T-helper 1 cell treated with Interleukin-12 subunit alpha and Interleukin-12 subunit beta and Interleukin-4 antibody, amounts not matched to agents 30 μg/mL and 1 μg/mL, for 36 hours (primary cell): Measurements from ENCODE around the gene FHOD1.

Experiments used
- H3K27ac Mint-ChIP-seq: one replicate; pipeline ENCODE4 v1.8.0; 2021; ENCODE audit warnings: mild to moderate bottlenecking, mixed read lengths
- H3K27me3 Mint-ChIP-seq: one replicate; pipeline ENCODE4 v1.8.0; 2021; ENCODE audit warnings: low read depth, mixed read lengths
- H3K36me3 Mint-ChIP-seq: one replicate; pipeline ENCODE4 v1.8.0; 2021; ENCODE audit warnings: low read depth, mixed read lengths
- H3K4me1 Mint-ChIP-seq: one replicate; pipeline ENCODE4 v1.8.0; 2021; ENCODE audit warnings: low read depth, mixed read lengths
- H3K4me3 Mint-ChIP-seq: one replicate; pipeline ENCODE4 v1.8.0; 2021; ENCODE audit warnings: mild to moderate bottlenecking, moderate library complexity, mixed read lengths
- H3K9me3 Mint-ChIP-seq: one replicate; pipeline ENCODE4 v1.8.0; 2021; ENCODE audit warnings: mixed read lengths

FHOD1 gene

DNA sequence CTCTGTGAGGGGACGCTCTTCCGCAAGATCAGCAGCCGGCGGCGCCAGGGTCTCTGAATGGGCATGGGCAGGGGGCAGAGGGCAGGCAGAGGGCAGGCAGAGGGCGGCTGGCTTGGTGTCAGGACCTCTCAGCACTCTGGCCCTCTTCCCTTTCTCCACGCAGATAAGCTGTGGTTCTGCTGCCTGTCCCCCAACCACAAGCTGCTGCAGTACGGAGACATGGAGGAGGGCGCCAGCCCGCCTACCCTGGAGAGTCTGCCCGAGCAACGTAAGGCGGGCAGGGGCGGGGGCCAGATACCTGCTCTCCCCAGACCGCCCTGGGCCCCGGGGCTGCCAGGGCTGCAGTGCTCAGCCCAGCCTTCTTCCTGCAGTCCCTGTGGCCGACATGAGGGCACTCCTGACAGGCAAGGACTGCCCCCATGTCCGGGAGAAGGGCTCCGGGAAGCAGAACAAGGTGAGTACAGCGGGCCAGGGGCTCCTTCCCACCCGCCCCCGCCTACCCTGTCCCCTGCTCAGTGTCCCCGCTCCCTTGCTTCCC, 44.3 kb downstream of the FHOD1 start:
- H3K36me3 Mint-ChIP-seq: peaks cover 10% of the 10 kb centered on the region
- H3K4me3 Mint-ChIP-seq: no peak overlapping the region
- no peak overlapping the region for H3K27ac Mint-ChIP-seq
- H3K27me3 Mint-ChIP-seq: no peaks in the 10 kb centered on the region
- H3K9me3 Mint-ChIP-seq: no peaks in the 10 kb centered on the region
- no peaks in the 10 kb centered on the region for H3K4me1 Mint-ChIP-seq

DNA sequence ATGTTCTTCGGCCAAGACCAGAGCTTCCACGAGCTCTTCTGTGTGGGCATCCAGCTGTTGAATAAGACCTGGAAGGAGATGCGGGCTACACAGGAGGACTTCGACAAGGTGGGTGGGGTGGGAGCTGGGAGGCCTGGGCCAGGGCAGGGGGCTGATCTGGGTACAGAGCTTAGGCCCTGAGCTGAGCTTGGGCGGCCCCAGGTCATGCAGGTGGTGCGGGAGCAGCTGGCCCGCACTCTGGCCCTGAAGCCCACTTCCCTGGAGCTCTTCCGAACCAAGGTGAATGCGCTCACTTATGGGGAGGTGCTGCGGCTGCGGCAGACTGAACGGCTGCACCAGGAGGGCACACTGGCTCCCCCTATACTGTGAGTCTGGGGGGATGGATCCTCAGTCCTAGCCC, 44.9 kb downstream of the FHOD1 start:
- Mint-ChIP-seq H3K27ac (no peak overlapping the region), H3K9me3 (no peaks in the 10 kb centered on the region), H3K27me3 (no peaks in the 10 kb centered on the region), H3K36me3 (peaks cover 10% of the 10 kb centered on the region), H3K4me3 (no peak overlapping the region), H3K4me1 (no peaks in the 10 kb centered on the region)

DNA sequence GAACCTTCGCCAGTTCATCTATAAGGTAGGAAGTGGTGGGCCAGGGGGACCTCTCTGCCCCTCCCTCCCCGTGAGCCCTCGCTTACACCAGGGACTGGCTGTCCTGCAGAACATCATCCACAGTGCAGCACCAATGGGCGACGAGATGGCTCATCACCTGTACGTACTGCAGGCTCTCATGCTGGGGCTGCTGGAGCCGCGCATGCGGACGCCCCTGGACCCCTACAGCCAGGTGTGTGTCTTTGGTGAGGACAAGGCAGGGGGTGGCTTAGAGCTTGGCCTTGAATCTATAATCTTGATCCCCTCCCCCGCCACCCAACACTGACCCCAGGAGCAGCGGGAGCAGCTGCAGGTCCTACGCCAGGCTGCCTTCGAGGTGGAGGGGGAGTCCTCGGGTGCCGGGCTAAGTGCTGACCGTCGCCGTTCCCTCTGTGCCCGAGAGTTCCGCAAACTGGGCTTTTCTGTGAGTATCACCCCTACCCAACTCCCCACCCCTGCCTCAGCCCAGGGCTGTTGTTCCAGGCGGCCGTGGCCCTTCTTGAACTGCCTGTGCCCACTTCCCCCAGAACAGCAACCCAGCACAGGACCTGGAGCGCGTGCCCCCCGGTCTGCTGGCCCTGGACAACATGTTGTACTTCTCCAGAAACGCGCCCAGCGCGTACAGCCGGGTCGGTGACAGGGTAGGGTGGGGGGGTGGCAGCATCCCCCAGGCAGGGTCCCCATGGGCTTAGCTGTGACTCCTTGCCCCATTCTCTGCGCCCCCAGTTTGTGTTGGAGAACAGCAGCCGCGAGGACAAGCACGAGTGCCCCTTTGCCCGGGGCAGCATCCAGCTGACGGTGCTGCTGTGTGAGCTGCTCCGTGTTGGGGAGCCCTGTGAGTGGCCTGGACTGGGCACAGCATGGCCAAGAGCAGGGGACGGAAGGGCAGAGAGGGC, 45.6 kb downstream of the FHOD1 start:
- H3K9me3 Mint-ChIP-seq: no peaks in the 10 kb centered on the region
- peaks cover 10% of the 10 kb centered on the region for H3K36me3 Mint-ChIP-seq
- no peaks in the 10 kb centered on the region for H3K27me3 Mint-ChIP-seq
- peaks cover 1% of the 10 kb centered on the region for H3K4me1 Mint-ChIP-seq
- no peak overlapping the region for H3K27ac Mint-ChIP-seq
- H3K4me3 Mint-ChIP-seq: no peak overlapping the region

DNA sequence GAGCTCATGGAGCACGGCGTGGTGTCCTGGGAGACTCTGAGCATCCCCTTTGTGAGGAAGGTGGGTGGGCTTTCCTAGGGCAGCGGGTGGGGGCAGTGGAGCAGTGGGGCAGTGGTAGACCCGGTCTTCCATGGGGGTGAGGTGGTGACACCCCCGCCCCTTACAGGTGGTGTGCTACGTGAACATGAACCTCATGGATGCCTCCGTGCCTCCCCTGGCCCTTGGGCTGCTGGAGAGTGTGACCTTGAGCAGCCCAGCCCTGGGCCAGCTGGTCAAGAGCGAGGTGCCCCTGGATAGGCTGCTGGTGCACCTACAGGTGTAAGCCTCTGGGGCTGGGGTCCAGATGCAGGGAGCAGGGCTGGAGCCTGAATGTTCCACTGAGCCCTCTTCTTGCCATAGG, 46.8 kb downstream of the FHOD1 start:
- peaks cover 20% of the 10 kb centered on the region for H3K36me3 Mint-ChIP-seq
- peaks cover 8% of the 10 kb centered on the region for H3K4me1 Mint-ChIP-seq
- no peaks in the 10 kb centered on the region for H3K27me3 Mint-ChIP-seq
- no peak overlapping the region for H3K27ac Mint-ChIP-seq
- no peak overlapping the region for H3K4me3 Mint-ChIP-seq
- H3K9me3 Mint-ChIP-seq: no peaks in the 10 kb centered on the region

GRCh38 chr16:67199808-67200198, 47.5 kb downstream of the FHOD1 start:
- no peak overlapping the region for H3K27ac Mint-ChIP-seq
- no peaks in the 10 kb centered on the region for H3K9me3 Mint-ChIP-seq
- peaks cover 27% of the 10 kb centered on the region for H3K36me3 Mint-ChIP-seq
- H3K4me1 Mint-ChIP-seq: peaks cover 8% of the 10 kb centered on the region
- H3K4me3 Mint-ChIP-seq: no peak overlapping the region
- H3K27me3 Mint-ChIP-seq: no peaks in the 10 kb centered on the region

GRCh38 chr16:67199011-67199807, 48.1 kb downstream of the FHOD1 start, which contains the start of gene ELMO3:
Gene ELMO3, plus strand, starts transcription at chr16:67199131. Its CDS starts 196 bp downstream, at chr16:67199327.
- Mint-ChIP-seq H3K9me3 (no peaks in the 10 kb centered on the region), H3K27me3 (no peaks in the 10 kb centered on the region), H3K4me3 (no peak within 1 kb of the TSS), H3K4me1 (peaks cover 8% of the 10 kb centered on the region), H3K36me3 (peaks cover 32% of the 10 kb centered on the region), H3K27ac (no peak within 1 kb of the TSS)

DNA sequence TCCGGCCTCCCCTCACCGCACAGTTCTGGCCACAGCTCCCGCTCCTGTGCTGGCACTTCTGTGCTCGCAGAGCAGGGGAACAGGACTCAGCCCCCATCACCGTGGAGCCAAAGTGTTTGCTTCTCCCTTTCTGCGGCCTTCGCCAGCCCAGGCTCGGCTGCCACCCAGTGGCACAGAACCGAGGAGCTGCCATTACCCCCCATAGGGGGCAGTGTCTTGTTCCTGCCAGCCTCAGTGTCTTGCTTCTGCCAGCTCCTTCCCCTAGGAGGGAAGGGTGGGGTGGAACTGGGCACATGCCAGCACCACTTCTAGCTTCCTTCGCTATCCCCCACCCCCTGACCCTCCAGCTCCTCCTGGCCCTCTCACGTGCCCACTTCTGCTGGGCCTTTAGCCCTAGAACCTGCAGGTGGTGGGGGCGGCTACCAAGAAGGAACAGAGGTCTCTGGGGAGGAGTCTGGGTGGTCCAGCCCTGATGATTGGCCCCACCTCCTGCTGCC, 49.0 kb downstream of the FHOD1 start:
- Mint-ChIP-seq H3K27ac (no peak overlapping the region), H3K27me3 (no peaks in the 10 kb centered on the region), H3K36me3 (peaks cover 36% of the 10 kb centered on the region), H3K4me3 (no peak overlapping the region), H3K9me3 (no peaks in the 10 kb centered on the region), H3K4me1 (peaks cover 17% of the 10 kb centered on the region)

DNA sequence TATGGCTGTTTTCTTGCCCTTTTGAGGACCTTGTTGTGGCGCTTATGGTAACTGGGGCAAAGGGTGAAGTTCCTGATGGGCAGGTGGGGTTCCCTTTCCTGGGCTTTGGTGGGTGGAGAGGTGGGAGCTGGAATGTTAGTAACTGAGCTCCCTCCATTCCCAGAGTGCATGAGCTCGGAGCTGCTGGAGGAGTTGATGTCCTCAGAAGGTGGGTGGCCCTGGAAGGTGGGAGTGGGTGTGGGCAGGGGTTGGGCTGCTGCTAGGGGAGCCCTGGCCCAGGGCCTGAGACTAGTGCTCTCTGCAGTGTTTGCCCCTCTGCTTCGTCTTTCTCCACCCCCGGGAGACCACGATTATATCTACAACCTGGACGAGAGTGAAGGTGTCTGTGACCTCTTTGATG, 49.6 kb downstream of the FHOD1 start:
- Mint-ChIP-seq H3K27me3 (no peaks in the 10 kb centered on the region), H3K9me3 (no peaks in the 10 kb centered on the region), H3K36me3 (peaks cover 38% of the 10 kb centered on the region), H3K4me1 (peaks cover 20% of the 10 kb centered on the region), H3K27ac (no peak overlapping the region), H3K4me3 (no peak overlapping the region)

GRCh38 chr16:67196881-67197280, 50.4 kb downstream of the FHOD1 start:
- Mint-ChIP-seq H3K27ac (no peak overlapping the region), H3K4me3 (no peak overlapping the region), H3K27me3 (no peaks in the 10 kb centered on the region), H3K9me3 (no peaks in the 10 kb centered on the region), H3K4me1 (peaks cover 23% of the 10 kb centered on the region), H3K36me3 (peaks cover 40% of the 10 kb centered on the region)

DNA sequence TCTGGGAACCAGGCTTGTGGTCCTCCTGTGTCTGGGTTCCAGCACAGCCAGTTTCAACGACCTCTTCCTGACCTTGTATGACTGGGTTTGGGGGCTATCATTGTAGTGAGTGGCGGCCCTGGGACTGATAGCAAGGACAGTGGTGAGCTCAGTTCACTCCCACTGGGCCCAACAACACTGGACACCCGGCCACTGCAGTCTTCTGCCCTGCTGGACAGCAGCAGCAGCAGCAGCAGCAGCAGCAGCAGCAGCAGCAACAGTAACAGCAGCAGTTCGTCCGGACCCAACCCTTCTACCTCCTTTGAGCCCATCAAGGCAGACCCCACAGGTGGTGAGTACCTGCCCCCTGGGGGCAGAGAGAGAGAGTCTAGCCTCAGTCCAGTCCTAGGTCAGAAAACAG, 51.6 kb downstream of the FHOD1 start:
- Mint-ChIP-seq H3K9me3 (no peaks in the 10 kb centered on the region), H3K4me1 (peaks cover 29% of the 10 kb centered on the region)

GRCh38 chr16:67194260-67194659, 53.0 kb downstream of the FHOD1 start:
- H3K4me1 Mint-ChIP-seq: peaks cover 29% of the 10 kb centered on the region
- no peaks in the 10 kb centered on the region for H3K9me3 Mint-ChIP-seq
- no peaks in the 10 kb centered on the region for H3K27me3 Mint-ChIP-seq
- peak overlapping the region; percentile 89 for H3K4me3 Mint-ChIP-seq
- peak overlapping the region; percentile 59 for H3K27ac Mint-ChIP-seq
- H3K36me3 Mint-ChIP-seq: peaks cover 38% of the 10 kb centered on the region

More for the DNA sequence above, 51.6 kb downstream of the FHOD1 start:
- Mint-ChIP-seq H3K36me3 (peaks cover 40% of the 10 kb centered on the region), H3K4me3 (no peak overlapping the region), H3K27ac (no peak overlapping the region), H3K27me3 (no peaks in the 10 kb centered on the region)

- no peaks in the 10 kb centered on the region for H3K27me3 Mint-ChIP-seq
- H3K9me3 Mint-ChIP-seq: no peaks in the 10 kb centered on the region
- H3K36me3 Mint-ChIP-seq: peaks cover 38% of the 10 kb centered on the region
- H3K4me3 Mint-ChIP-seq: peak overlapping the region; percentile 89
- H3K27ac Mint-ChIP-seq: peak overlapping the region; percentile 59
- H3K4me1 Mint-ChIP-seq: peaks cover 29% of the 10 kb centered on the region
Observed at GRCh38 chr16:67193536-67193935, 53.7 kb downstream of the FHOD1 start.

DNA sequence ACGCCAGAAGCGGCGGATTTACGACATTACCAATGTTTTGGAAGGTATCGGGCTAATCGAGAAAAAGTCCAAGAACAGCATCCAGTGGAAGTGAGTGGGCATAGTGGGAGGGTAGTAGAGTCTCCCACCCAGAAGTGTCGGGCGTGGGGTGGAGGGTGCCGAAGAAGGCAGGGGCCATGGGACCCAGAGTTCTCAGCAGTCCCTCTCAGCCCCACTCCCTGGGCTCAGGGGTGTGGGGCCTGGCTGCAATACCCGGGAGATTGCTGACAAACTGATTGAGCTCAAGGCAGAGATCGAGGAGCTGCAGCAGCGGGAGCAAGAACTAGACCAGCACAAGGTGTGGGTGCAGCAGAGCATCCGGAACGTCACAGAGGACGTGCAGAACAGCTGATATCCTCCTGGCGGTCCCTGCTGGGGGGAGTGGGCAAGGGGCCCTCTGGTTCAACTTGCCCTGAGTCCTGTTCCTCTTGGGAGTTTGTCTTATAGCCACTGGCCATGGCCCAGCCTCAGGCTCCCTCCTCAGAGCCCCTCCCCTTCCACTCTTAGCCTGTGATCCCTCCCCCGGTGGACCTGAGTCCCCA, 54.4 kb downstream of the FHOD1 start:
- no peaks in the 10 kb centered on the region for H3K27me3 Mint-ChIP-seq
- peaks cover 29% of the 10 kb centered on the region for H3K4me1 Mint-ChIP-seq
- H3K9me3 Mint-ChIP-seq: no peaks in the 10 kb centered on the region
- H3K36me3 Mint-ChIP-seq: peaks cover 33% of the 10 kb centered on the region
- peak overlapping the region; percentile 89 for H3K4me3 Mint-ChIP-seq
- peak overlapping the region; percentile 82 for H3K27ac Mint-ChIP-seq

- H3K9me3 Mint-ChIP-seq: no peaks in the 10 kb centered on the region
- H3K36me3 Mint-ChIP-seq: peaks cover 33% of the 10 kb centered on the region
- peaks cover 29% of the 10 kb centered on the region for H3K4me1 Mint-ChIP-seq
- H3K4me3 Mint-ChIP-seq: peak within 1 kb of the TSS; percentile 89
- peak within 1 kb of the TSS; percentile 82 for H3K27ac Mint-ChIP-seq
- no peaks in the 10 kb centered on the region for H3K27me3 Mint-ChIP-seq
Observed at GRCh38 chr16:67191995-67192681, 55.1 kb downstream of the FHOD1 start, which contains the start of gene E2F4. Gene E2F4, plus strand, starts transcription at chr16:67192155. Its CDS starts 73 bp downstream, at chr16:67192228.
